ENCODE data around the gene NOS3.

Gene NOS3

DNA sequence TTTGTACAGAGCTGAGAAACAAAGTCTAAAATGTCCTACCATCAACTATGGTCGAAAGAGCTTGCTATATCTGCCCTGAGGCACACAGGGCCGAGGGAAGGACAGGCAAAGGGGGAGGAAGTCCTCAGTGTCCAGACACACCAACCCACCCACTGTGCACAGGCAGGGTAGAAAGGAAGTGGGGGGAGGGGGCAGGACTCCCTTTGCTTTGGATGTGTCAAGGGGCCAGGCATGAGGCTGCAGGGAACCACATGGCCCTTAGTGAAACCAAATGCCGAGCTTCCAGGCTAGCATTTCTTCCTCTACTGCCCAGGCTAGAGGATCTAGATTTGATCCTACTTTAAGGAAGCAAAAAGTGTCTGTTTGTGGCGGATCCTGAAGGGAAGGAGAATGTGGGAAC, 41.3 kb upstream of the NOS3 start:
- H3K27me3 Mint-ChIP-seq = peaks cover 34% of the 10 kb centered on the region

DNA sequence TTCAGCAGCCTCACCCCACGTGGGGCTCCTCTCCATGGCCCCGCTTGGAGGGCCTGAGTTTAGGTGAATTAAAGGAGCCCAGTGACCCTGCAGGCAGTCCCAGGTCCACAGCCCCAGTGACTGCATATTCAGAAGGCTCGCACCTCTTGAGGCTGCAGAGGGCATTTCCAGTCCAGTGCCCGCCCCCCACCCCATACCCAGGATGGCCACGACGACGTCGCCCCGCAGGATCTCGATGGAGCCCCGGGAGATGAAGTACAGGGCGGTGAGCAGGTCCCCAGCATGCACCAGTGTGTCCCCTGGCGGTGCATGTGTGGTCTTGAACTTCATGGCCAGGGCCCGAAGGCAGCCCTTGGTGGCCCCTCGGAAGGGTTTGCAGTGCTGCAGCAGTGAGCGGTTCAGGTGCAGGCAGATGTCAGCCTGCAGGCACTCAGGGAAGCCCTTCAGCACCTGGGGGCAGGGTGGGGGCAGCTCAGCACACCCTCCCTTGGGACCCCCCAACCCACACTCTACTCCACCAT, 40.8 kb upstream of the NOS3 start:
- Mint-ChIP-seq H3K4me3 (no peak overlapping the region), H3K27me3 (peaks cover 32% of the 10 kb centered on the region), H3K4me1 (peaks cover 12% of the 10 kb centered on the region), H3K9me3 (no peaks in the 10 kb centered on the region), H3K36me3 (peaks cover 6% of the 10 kb centered on the region), H3K27ac (no peak overlapping the region)
- no peak for ATAC-seq

More for the DNA sequence above, 41.3 kb upstream of the NOS3 start:
- no peak for ATAC-seq
- Mint-ChIP-seq H3K9me3 (no peaks in the 10 kb centered on the region), H3K36me3 (peaks cover 6% of the 10 kb centered on the region), H3K4me3 (no peak overlapping the region), H3K4me1 (peaks cover 16% of the 10 kb centered on the region), H3K27ac (no peak overlapping the region)

DNA sequence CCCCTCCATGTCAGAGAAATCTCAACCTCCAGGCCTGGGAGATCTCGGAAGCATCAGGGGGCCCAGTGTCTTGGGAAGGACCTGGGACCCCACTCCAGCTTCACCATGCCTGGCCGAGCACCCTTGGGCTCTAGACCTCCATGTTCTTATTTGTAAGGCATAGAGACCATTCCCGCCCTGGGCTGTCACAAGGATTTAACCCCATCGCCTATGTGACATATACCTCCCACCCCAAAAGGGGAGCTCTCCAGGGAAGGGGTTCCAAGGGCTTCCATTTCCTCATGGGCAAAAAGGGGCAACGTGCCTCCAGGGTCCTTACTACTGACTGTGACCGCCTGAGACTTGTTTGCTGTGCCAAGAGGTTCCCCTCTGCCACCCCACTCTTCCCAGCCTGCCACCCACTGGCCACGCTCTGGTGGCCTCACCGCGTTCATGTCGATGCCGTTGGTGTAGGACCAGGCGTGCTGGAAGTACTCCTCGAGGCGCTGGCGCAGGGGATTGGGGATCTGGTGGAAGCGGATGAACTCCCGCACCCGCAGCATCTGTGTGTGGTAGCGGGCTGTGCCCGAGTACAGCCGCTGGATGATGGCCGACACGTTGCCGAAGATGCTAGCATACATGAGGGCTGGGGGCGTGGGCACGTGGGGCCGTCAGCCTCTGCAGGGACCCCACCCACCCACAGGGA, 40.2 kb upstream of the NOS3 start:
- Mint-ChIP-seq H3K27me3 (peaks cover 27% of the 10 kb centered on the region), H3K27ac (no peak overlapping the region), H3K36me3 (peaks cover 6% of the 10 kb centered on the region), H3K9me3 (no peaks in the 10 kb centered on the region), H3K4me1 (peaks cover 6% of the 10 kb centered on the region), H3K4me3 (no peak overlapping the region)
- no peak for ATAC-seq

DNA sequence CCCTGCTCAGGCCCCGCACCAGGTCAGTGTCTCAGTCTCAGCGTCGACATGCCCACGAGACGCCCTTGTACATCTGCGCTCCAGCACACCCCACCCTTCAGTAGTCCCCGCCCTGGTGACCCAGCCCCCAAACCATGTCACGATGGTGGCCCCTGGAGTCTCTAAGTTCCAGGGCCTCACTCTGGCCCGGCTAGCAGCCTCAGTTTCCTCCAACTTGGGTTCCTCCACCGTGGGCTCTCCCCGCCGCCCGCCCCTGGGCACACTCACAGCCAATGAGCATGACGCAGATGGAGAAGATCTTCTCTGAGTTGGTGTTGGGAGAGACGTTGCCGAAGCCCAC, 39.7 kb upstream of the NOS3 start:
- peaks cover 28% of the 10 kb centered on the region for H3K27me3 Mint-ChIP-seq
- no peak overlapping the region for H3K27ac Mint-ChIP-seq
- no peak overlapping the region for H3K4me3 Mint-ChIP-seq
- H3K4me1 Mint-ChIP-seq = peaks cover 6% of the 10 kb centered on the region
- no peaks in the 10 kb centered on the region for H3K9me3 Mint-ChIP-seq
- peaks cover 6% of the 10 kb centered on the region for H3K36me3 Mint-ChIP-seq
- ATAC-seq = no peak

DNA sequence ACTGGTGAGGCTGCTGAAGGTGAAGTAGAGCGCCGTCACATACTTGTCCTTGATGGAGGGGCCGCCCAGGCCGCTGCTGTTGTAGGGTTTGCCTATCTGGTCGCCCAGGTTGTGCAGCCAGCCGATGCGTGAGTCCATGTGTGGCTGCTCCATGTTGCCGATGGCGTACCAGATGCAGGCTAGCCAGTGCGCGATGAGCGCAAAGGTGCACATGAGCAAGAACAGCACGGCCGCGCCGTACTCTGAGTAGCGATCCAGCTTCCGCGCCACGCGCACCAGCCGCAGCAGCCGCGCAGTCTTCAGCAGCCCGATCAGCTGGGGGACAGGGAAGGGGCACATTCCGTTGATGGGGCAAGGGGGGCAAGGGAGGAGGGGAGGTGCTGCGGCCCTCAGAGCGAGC, 39.3 kb upstream of the NOS3 start:
- Mint-ChIP-seq H3K4me1 (peaks cover 3% of the 10 kb centered on the region), H3K27me3 (peaks cover 28% of the 10 kb centered on the region), H3K27ac (no peak overlapping the region), H3K4me3 (no peak overlapping the region), H3K36me3 (peaks cover 6% of the 10 kb centered on the region), H3K9me3 (no peaks in the 10 kb centered on the region)
- ATAC-seq = no peak

DNA sequence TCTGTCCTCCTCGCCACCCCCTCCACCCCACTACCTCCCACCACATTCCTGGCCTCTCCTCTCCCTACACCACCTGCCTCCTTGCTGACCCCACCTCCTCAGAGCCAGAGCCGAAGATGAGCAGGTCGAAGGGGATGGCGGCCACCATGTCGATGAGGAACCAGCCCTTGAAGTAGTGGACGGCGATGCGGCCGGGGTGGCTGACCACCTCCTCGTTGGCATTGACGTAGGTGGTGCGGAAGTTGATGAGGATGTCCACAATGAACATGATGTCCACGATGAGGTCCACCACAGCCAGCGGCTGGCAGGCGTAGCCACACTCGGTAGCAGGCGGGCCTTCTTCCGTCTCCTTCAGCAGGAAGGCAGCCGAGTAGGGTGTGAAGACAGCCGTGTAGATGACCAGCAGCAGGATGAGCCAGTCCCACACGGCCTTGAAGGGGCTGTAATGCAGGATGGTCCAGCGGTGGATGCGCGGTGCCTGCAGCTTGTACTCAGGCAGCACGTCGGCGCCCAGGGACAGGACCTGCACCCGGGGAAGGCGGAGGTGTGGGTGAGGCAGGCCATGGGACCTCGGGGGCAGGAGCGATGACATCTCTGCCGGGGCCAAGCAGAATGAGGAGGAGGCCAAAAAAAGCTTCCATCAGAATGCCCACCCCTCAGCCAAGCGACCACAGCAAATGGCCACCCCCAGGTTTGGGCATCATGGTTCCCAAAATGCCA, 38.3 kb upstream of the NOS3 start:
- Mint-ChIP-seq H3K36me3 (peaks cover 11% of the 10 kb centered on the region), H3K4me3 (no peak overlapping the region), H3K9me3 (no peaks in the 10 kb centered on the region), H3K27ac (no peak overlapping the region), H3K4me1 (no peaks in the 10 kb centered on the region), H3K27me3 (peaks cover 33% of the 10 kb centered on the region)
- no peak for ATAC-seq

DNA sequence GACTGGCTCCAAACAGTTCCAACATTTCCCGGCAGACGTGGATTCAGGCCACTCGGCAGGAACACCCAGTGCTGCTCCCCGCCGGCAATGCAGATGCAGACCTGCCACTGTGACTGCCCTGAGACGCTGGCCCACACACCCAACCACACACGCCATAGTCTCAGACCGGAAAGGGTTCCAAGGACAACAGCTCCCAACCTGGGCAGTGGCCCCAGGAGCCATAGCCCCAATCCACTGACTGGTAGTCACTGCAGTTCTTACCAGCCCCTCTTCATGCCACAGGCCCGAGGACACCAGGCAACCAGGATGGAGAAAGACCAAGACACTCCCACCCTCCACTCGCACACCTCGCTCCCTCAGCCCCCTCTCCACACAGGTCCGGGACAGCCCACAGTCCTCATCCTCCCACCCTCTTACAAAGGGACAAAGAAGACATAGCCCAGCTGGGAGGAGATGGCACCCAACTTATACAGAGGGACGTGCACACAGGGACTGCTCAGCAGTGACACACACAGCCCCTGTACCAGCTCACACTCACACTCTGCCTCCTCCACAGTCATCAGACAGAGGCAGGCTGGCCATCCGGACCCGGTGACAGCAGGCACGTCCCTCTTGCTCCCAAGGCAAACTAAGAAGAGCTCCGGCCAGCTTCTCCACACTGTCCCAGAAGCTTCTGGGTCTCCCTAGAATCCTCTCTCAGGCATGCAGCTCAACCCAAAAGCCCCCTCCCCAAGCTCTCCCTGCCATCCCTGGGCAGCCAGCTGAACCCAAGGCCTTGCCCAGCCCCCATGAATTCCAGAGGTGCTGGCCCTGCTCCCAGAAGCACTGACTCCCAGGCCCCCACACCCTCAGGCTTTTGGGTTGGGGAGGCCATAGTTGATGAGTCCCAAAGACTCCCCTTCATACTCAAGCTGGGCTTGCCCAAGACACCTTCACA, 37.5 kb upstream of the NOS3 start:
- H3K4me1 Mint-ChIP-seq = no peaks in the 10 kb centered on the region

DNA sequence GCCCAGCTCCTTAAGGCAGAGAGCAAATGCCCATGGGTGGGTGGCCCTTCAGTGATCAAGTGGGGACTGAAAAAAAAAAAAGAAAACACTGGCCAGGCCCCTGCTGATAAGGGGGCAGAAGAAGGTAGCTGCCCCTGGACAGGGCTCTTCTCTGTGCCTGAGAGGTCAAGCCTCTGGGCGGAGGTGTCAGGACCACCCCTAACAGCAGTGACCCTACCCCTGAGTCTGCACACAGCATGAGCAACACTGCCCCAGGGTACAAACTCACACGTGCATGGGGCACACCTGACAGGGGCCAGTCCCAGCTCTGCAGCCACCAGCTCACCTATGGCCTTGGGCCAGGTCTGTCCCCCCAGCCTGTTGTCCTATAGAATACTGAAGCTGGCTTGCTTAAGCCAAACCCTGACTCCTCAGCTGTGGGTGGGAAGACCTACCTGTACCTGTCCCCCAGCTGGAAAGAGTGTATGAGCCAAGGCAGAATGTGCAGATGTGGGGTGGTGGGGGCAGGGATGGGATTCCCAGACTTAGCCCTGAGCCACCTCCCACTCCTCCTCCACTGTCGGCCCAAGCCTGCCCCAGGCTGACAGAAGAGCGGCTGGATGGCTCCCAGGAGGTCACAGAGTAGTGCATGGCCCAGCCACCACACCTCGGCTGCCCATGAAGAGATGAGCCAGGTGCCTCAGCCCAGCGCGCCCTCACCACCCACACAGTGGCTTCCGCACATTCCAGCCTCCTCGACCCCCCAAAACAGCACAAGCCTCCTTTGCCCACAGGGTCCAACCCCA, 36.4 kb upstream of the NOS3 start:
- Mint-ChIP-seq H3K4me3 (no peak overlapping the region), H3K27ac (no peak overlapping the region), H3K36me3 (peaks cover 12% of the 10 kb centered on the region), H3K27me3 (peaks cover 33% of the 10 kb centered on the region), H3K4me1 (no peaks in the 10 kb centered on the region), H3K9me3 (no peaks in the 10 kb centered on the region)
- no peak for ATAC-seq

More for the DNA sequence above, 37.5 kb upstream of the NOS3 start:
- ATAC-seq = no peak
- peaks cover 12% of the 10 kb centered on the region for H3K36me3 Mint-ChIP-seq
- H3K27ac Mint-ChIP-seq = no peak overlapping the region
- peaks cover 28% of the 10 kb centered on the region for H3K27me3 Mint-ChIP-seq
- H3K4me3 Mint-ChIP-seq = no peak overlapping the region
- H3K9me3 Mint-ChIP-seq = no peaks in the 10 kb centered on the region

DNA sequence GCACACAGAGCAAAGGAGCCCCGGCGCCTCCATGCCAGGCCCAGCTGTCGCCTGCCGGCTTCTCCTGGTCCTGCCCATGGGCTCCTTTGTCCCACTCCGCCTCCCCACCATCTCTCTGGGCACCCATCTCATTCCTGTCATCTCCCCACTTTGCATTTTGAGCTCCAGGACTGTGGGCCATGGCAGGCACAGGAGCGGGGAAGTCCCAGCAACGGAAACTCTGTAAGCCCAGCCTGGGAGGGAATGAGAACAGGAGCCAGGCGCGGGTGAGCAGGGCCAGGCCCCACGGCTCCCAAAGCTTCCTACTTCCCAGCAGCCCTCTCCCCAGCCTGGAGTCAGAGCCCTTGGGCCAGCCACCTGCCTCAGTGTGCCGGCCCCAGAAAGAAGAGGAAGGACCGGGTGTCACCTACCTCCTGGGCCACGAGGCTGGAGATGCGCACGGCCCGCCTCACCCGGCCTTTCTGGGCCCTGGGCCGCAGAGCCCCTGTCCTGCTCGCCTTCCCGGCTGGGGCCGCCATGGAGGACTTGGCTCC, 35.8 kb upstream of the NOS3 start:
- Mint-ChIP-seq H3K27ac (no peak overlapping the region), H3K36me3 (peaks cover 12% of the 10 kb centered on the region), H3K4me3 (no peak overlapping the region), H3K4me1 (peaks cover 6% of the 10 kb centered on the region), H3K9me3 (no peaks in the 10 kb centered on the region), H3K27me3 (peaks cover 40% of the 10 kb centered on the region)
- no peak for ATAC-seq

DNA sequence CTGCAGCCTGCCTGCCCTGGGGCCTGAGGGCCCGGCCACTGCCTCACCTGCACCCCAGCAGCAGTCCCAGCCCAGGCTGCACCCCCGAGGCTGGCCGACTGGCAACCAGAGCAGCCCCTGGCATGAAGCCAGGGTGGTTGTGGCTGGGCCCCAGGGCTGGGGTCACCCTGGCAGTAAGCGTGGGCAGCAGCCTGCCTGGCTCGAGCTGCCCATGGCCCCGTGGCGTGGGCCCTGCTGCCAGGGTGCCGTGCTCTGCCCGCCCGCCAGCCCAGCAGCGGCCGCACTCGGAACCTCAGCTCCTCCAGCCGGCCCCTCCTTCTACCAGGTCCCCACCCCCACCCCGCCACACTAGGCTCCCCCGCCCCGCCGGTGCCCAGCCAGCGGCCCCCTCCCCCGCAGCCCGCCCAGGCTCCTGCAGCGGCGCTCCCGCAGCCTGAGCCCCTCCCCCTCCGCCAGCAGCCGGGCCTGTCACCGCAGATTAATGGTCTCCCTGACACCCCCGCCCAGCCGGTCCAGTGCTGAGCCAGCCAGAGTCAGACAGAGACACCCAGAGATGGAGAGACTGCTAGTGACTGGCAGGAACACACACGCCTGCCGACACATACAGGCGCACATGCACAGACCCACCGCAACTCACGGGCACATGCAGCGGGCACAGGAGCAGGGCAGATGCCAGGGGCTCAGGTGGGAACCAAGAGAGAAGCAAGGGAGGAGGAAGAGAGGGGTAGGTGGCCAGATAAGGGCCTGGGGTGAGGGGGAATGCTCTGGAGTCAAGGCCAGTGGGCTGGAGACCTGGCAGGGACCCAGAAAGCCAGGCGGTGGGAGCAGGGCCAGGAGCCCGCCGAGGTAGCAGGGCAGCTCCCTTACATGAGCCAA, 35.1 kb upstream of the NOS3 start:
- no peaks in the 10 kb centered on the region for H3K9me3 Mint-ChIP-seq
- ATAC-seq = no peak
- H3K4me1 Mint-ChIP-seq = peaks cover 6% of the 10 kb centered on the region
- H3K4me3 Mint-ChIP-seq = no peak overlapping the region
- H3K27me3 Mint-ChIP-seq = peaks cover 47% of the 10 kb centered on the region
- H3K27ac Mint-ChIP-seq = no peak overlapping the region
- H3K36me3 Mint-ChIP-seq = peaks cover 12% of the 10 kb centered on the region

DNA sequence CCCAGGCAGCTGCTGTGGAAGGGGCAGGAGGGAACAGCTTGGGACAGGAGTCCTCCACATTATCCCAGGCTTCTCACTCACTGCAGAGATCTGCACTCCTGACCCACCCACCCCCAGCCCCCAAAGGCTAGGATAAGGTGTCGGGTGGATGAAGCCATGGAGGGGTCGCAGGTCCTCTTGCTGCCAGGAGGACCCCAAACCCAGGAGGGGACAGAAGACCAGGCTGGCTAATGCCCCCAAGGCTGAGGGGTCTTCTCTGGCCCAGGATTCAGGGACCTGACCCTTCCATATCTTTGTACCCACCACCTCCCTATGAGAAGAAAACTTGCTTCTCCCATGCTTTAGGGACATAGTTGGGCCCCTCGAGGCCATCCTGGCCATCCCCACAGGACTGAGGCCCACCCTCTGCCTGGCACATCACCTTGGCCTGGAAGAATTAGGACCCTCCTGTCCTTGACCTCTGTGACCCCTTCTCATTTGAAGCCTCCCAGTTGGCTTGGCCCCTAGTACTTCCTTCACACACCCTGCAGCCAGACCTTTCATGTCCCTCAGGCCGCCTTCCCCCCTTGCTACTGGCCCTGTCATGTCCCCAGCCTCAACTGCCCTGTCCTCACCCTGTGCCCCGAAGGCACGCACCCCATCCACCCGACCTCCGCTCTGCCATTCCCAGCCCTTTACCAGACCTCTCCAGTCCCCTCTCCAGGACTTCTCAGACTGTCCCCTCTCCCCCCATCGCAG, 34.3 kb upstream of the NOS3 start:
- ATAC-seq = no peak
- Mint-ChIP-seq H3K36me3 (peaks cover 7% of the 10 kb centered on the region), H3K27me3 (peaks cover 55% of the 10 kb centered on the region), H3K4me3 (no peak overlapping the region), H3K9me3 (no peaks in the 10 kb centered on the region), H3K27ac (no peak overlapping the region), H3K4me1 (peaks cover 6% of the 10 kb centered on the region)

DNA sequence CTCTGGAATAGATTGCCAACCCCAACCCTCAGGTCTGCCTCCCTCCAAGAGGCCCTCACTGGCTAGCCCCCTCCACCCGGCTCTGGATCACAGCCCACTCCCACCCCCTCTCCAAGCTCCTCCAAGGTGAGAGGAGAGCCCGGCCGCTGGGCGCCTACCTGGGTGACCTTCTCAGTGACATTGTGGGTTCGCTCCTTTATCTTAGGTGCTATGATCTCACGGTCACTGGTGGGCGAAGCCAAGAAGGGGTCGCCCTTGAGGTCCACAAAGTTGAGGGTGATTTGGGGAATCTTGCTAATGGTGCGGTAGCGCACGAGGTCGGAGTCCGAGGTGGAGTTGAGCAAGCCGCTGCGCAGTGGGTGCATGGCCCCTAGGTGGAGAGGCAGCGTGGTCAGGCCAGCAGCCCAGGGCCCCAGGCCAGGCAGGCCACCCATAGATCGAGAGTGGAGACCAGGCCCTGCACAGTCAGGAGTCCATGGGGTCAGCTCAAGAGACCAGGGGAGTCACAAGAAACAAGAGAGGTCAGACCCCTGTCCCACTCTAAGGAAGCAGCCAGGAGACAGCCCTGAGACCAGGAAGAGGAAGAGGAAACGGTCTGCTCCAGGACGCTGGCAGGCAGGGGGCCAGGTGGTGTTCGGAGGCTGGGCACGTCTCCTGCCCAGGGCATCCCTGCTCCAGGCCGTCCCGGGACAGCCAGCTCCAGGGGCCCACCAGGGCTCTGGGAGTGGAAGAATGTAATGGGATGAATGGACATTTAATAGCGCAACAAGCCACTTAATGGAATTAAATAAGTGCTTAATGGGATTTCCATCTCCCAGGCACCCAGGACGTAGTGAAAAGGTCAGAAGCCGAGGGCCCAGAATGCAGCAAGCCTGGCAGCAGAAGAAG, 33.4 kb upstream of the NOS3 start:
- Mint-ChIP-seq H3K36me3 (peaks cover 6% of the 10 kb centered on the region), H3K9me3 (no peaks in the 10 kb centered on the region), H3K27ac (no peak overlapping the region), H3K4me1 (peaks cover 8% of the 10 kb centered on the region), H3K27me3 (peaks cover 63% of the 10 kb centered on the region), H3K4me3 (no peak overlapping the region)
- ATAC-seq = no peak
